GM12872 (cell line): ENCODE measurements around the gene CRACDL.

Experiments used
- TF ChIP-seq, protein P1 (sequence below): IDR thresholded peaks from 3 replicates; pipeline ENCODE4 v1.5.1; 2011; ENCODE audit warnings: low read depth, mild to moderate bottlenecking, low read length, moderate library complexity; ENCODE audit not compliant: insufficient read depth

The CRACDL gene

DNA sequence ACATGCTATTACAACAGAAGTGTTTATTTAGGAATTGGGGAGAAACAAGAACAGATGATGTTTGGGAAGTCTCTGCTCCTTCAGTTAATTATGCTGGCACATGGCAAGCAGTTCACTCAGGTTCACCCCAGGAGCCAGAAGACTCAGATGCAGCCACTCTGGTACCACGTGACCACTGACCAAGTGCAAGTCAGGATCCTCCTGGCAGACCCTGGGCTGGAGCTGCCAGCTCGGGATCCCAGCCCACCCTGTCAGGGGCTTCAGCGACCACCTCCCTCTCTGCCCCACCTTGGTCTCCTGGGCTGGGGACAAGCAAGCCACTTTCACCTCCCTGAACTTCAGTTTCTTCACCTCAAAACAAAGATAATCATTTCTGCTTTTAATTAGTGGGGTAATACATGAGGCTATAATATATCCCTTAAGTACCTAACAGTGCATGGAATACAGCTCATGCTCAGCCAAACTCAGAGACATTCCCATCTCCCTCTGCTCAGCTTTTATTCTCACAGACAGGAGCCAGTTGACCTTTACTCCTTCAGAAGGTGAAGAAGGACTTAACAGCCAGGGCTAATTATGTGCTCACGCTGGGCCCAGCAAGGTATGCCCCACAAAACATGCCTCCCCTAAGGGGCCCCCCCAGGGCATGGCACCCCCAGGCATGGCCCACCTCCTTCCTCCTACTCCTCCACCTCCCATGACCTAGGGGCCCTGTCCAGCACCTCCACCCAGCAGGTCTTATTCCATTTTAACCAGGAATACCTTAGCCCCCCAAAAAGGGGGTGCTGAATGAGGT, 11.8 kb downstream of the CRACDL start:
- TF ChIP-seq, protein P1, sequence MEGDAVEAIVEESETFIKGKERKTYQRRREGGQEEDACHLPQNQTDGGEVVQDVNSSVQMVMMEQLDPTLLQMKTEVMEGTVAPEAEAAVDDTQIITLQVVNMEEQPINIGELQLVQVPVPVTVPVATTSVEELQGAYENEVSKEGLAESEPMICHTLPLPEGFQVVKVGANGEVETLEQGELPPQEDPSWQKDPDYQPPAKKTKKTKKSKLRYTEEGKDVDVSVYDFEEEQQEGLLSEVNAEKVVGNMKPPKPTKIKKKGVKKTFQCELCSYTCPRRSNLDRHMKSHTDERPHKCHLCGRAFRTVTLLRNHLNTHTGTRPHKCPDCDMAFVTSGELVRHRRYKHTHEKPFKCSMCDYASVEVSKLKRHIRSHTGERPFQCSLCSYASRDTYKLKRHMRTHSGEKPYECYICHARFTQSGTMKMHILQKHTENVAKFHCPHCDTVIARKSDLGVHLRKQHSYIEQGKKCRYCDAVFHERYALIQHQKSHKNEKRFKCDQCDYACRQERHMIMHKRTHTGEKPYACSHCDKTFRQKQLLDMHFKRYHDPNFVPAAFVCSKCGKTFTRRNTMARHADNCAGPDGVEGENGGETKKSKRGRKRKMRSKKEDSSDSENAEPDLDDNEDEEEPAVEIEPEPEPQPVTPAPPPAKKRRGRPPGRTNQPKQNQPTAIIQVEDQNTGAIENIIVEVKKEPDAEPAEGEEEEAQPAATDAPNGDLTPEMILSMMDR: no peak

- TF ChIP-seq, protein P1: peak; percentile 19; the same call in 1 of the 3 replicates
Observed at GRCh38 chr2:98923244-98923940, 12.6 kb downstream of the CRACDL start.

GRCh38 chr2:98921062-98921461, 15.0 kb downstream of the CRACDL start:
- TF ChIP-seq, protein P1: no peak

- TF ChIP-seq, protein P1: no peak
Observed at GRCh38 chr2:98917031-98917471, 19.0 kb downstream of the CRACDL start.

DNA sequence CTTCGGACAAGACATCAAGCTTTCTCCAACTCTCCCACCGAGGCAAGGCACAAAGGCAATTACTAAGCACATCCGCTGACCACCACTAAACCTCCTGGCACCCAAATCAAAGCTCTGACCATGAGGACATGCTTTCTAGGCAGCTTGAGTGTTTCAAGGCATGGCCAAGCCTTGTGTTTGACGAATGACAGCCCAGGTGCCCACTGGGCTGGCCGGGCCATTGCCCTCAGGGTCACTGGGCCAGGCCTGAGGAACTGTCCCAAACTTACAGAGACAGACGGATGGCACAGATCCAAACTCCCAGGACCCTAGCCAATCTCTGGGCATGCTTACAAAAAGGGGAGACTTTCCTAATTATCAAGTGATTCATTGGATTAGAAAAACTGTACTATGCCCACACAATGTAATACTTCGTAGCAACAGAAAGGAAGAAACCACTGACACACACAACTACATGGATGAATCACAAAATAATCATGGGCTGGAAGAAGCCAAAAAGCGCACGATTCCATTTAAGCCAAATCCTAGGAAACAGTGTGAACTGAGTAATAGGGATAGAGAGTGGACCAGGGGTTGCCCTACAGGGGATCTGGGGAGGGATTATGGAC, 20.2 kb downstream of the CRACDL start:
- TF ChIP-seq, protein P1: no peak

DNA sequence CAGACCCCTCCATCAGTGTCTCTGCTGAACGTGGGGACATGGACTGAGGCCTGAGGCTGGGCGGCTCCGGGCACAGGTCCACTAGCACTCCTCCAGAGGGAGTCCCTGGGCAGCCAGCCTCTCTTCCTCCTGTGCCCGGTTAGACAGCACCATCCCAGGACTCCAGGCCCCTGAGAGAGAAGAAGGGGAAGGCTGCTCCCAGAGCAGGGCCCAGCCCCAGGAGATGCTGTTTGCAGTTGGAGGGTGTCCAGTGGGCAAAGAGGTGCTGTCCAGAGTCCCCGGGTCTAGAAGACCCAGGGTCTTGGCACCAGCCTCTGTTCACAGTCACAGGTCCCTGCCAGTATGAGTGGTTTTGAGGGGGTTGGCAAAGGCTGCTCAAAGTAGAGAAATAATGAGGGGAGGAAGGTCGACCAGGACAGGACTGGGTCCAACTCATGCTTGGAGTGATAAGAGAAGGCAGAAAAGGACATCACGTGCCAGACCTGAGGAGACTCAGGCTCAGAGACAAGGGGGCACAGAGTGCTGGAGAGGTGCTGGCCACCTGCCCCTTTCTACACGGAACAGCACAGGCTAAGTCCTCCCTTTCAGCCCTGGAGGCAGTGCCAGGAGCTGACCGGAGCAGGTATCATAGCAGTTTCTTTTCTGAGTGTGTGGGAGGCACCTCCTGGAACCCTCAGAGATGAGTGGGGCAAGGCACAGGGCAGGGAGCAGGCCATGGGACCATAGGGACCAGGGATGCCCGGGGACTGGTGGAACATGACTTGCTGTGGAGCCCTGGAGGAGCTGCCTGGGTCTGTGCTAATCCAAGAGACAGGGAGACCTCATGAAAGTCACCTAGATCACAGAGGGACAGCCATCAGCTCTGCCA, 21.1 kb downstream of the CRACDL start:
- TF ChIP-seq, protein P1: no peak
